ENCODE measurements around the gene STXBP5L.
"Not testable (repeated sequence)": the region's sequence is repeated elsewhere in the genome, so short reads cannot be mapped to it uniquely, and the experiment has no call there.

The STXBP5L gene

DNA sequence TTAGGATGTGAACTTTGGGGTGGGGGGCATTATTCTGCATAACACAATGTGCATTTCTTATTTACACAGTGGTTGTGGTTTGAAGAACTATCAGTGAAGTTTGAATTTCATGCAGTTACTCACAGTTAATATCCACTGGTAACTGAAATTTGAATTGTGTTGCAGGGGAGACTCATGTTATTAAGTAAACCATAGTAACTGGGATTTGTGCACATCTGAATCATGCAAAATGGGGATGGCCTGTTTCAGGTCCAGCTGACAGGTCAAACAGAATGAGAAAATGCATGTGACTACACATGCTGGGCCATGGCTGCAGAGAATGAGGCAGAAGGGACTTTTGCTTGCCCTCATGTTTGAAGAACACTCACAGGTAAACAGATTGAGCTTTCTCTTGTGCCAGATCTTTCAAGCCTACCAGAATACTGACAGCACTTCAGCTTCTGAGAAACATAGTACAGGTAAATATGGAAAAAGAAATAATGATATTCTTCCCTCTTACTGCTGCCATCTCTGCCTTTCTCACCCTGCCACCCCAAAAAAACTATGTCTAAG is 522.7 kb downstream of the STXBP5L start:
- DNase-seq (ENCODE audit: low read depth, low spot score): no peak

DNA sequence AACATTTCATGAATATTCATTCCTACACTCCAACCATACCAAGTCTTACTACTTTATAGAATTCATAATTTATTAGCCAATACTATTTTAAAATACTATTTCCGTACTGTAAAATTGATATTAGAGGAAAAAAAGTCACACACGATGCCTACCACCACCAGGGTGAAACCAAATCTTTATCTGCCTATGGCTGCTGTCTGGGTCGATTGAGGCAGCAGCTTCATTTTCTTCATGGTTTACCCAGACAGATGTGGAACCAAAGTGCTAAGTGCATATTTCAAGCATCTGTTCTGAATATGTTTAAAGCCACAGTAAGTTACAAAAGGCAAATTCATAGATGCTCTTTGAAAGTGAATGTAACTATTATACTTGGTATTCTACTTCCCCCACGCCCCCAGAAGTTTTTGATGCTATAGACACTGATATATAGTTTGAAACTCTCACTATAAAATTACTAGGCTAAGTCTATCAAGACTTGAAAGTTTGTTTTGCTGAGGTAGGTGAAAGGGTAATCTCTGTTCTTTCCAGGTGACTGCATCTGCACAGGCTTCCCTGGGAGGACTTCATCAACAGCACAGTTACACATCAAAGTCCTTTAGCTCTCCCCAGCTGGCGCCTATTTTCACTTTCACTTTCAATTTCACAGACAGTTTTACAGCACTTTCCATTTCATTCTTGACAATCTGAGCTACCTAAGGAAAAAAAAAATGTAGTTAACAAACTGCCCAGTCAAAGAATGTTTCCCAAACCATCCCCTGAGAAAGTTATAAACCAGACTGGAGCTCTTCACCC is 523.9 kb downstream of the STXBP5L start:
- peak; percentile 11 for DNase-seq (ENCODE audit: low read depth, low spot score)

DNA sequence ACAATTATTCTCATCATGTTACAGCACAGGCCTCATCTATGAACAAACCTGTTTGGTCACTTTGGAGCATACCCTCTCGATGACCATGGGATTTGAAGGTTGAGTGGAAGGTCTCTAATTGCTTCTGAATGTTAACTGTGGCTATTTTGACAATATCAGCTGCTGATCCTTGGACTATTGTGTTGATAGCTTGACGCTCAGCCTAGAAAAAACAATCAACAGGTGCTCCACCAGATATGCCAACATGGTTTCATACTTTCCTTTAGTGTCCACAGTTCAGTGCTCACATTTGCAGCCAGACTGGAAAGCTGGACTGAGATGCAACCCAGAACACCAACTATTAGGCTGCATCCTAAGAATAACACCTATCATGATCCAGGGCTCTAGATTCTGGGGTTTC is 528.1 kb downstream of the STXBP5L start:
- DNase-seq (ENCODE audit: low read depth, low spot score): no peak

DNA sequence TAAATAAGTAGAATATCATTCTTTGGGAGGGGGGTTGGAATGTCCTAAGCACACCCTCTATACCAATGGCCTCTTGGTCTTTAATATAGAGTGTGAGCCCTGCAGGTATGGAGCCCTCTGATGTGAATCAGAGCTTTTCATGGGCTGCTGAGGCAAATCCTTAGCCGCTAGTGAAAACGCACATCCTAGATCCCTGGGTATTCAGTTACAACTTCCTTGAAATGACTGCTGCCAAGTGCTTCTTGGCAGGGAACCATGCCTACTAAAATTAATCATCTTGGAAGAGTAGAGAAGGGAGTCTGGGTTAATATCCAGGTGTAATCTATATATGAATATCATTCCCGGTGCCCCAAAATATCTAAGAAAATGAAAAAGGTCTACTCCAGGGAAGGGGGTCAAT is 528.6 kb downstream of the STXBP5L start:
- no peak for DNase-seq (ENCODE audit: low read depth, low spot score)

DNA sequence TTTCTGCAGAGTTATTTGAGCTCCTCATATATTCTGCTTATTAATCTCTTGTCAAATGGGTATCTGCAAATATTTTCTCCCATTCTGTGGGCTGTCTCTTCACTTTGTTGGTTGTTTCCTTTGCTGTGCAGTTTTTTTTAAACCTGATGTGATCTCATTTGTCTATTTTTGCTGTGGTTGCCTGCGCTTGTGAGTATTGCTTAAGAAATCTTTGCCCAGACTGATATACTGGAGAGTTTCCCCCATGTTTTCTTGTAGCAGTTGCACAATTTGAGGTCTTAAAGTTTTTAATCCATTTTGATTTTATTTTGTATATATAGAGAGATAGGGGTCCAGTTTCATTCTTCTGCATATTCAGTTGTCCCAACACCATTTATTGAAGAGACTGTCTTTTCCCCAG is 535.5 kb downstream of the STXBP5L start:
- DNase-seq (ENCODE audit: low read depth, low spot score): no peak

DNA sequence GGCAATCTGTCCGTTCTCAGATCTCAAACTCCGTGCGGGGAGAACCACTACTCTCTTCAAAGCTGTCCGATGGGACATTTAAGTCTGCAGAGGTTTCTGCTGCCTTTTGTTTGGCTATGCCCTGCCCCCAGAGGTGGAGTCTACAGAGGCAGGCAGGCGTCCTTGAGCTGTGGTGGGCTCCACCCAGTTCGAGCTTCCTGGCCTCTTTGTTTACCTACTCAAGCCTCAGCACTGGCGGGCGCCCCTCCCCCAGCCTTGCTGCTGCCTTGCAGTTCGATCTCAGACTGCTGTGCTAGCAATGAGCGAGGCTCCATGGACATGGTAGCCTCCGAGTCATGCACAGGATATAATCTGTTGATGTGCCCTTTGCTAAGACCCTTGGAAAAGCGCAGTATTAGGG is 543.7 kb downstream of the STXBP5L start:
- DNase-seq (ENCODE audit: low read depth, low spot score): not testable (repeated sequence)

DNA sequence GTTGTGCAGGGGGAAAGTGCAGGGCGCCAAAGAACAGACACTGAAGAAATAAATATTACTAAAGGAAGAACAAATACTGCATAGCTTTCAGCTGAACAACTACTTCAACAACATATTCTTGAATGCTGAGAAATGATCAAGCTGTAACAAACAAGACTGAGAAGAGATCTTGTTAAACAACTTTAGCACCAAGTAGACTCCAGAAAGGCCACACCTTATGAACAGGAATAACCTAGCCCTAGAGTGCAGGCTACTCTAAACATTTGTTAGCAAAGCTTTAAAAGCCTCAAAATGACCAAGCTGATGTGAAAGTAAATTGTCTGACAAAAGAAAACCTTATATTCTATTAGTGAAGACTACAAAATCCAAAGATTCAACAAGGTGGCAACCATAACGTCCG is 554.6 kb downstream of the STXBP5L start:
- DNase-seq (ENCODE audit: low read depth, low spot score): no peak

DNA sequence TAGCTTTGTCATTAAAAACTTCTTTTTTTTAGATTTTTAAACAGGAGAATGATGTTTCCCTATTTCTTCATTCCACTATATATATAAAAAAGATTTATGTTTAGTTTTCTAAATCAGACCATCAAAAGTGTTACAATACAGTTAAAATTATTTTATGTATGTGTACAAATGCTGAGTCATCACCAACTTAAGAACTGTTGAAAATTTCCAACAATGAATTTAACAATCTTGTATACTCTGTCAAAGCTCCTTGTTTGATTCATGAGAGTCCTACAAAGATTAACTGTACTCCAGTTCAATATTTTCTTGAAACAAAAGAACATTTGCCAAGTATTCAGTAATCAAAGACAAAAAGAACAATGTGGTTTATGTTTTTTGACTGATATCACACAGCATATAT is 555.7 kb downstream of the STXBP5L start:
- DNase-seq (ENCODE audit: low read depth, low spot score): no peak

DNA sequence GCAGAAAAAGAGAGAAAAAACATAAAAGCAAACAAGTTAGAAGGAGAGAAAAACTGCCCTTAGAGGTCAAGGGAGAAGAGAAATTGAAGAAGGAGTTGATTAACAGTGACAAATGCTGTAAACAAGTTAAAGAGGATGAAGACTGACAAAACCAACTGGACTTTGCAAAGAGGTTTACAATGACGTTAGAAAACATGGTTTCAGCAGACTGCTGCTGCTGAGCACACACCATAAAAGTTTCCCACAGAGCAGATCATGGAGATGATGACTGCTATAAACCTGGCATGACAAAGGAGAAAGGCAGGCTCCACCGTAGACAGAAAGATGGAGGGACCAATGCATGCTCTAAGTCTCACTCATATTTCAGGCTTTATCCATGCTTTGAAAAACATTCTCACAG is 559.1 kb downstream of the STXBP5L start:
- DNase-seq (ENCODE audit: low read depth, low spot score): no peak

DNA sequence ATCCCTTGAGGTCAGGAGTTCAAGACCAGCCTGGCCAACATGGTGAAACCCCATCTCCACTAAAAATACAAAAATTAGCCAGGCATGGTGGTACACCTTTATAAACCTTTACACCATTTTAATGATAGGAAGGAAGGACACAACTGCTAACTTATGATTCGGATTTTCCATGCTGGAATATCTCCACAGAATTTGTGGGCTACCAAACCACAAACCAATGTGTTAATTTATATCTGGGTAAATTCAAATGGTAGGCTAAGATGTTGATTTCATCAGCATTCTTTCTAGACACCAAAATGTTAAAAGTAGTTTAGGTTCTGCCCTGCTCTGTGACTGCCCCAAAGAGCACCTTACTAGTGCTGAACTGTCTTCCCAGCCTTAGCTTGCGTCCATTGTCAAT is 565.0 kb downstream of the STXBP5L start:
- no peak for DNase-seq (ENCODE audit: low read depth, low spot score)
